Lower leg skin (tissue), 3 donors: ENCODE results near the gene GRIN2D.

Source experiments
- CTCF ChIP-seq, 3 donors: fragments of 450-650 bp; IDR thresholded peaks; one replicate each; pipeline ENCODE4 v1.5.1; 2016; ENCODE audit warnings: antibody characterized with exemption in 3 of 3, mild to moderate bottlenecking in 3 of 3, moderate library complexity in 2 of 3
- POLR2A ChIP-seq, 2 donors: fragments of 450-650 bp; IDR thresholded peaks; one replicate each; pipeline ENCODE4 v1.6.1; 2016 to 2017; ENCODE audit warnings: antibody characterized with exemption in 2 of 2, mild to moderate bottlenecking in 1 of 2, moderate library complexity in 1 of 2

- TF ChIP-seq CTCF (IDR thresholded peaks at IDR 0.05) (no peak), POLR2A (IDR thresholded peaks at IDR 0.05) (no peak)
Measured at GRCh38 chr19:48382286-48382685, 11.2 kb upstream of the GRIN2D start.
